Endothelial cell of umbilical vein (primary cell): ENCODE data around the gene RSPH1. TPM values are rescaled to one million over a fixed set of nuclear protein-coding genes. Genes with fewer than 3 reads are reported as not detected.

Experiments used
- BruUV-seq: library from RNA; stranded (reverse); fragments of 400-500 nt; replicated peaks from 2 replicates; lab custom pipeline; 2021; lab: Mats Ljungman, UMichigan
- CTCF ChIA-PET: fragments of 300-600, 350-600 bp; sonication (Branson Sonifier 250); formaldehyde crosslinking; loops from one replicate; lab custom pipeline; 2021; ENCODE audit warnings: antibody characterized with exemption, inconsistent platforms; lab: Charles Lee
- POLR2A ChIA-PET: fragments of 300-600, 350-600 bp; sonication (Branson Sonifier 250); formaldehyde crosslinking; loops from one replicate; lab custom pipeline; 2021; ENCODE audit warnings: antibody characterized with exemption, inconsistent platforms; lab: Charles Lee
- DNase-seq: peaks from one replicate; pipeline ENCODE4 v3.0.0-alpha.2; 2011; ENCODE audit warnings: low read depth, low spot score
- FAIRE-seq: peaks from 2 replicates; lab custom pipeline; 2011; peaks lifted over from hg19 to GRCh38; lab: Jason Lieb, UNC
- H2AFZ ChIP-seq: 2 replicates; pipeline ENCODE4 v1.6.0; 2012; ENCODE audit warnings: low read depth, low read length, control low read depth, inconsistent platforms
- H3K27ac ChIP-seq: 2 replicates; pipeline ENCODE4 v1.5.1; 2011; ENCODE audit warnings: low read depth, mild to moderate bottlenecking, control low read depth, low read length, moderate library complexity; ENCODE audit not compliant: insufficient read depth
- H3K27me3 ChIP-seq, 2 experiments: 2 replicates each; pipeline versions ENCODE4 v1.6.0 to v1.6.1; 2011; ENCODE audit warnings: low read length in 2 of 2, mixed read lengths in 1 of 2; ENCODE audit not compliant: control insufficient read depth in 2 of 2, insufficient read depth in 2 of 2
- H3K36me3 ChIP-seq, 2 experiments: 2 replicates in 1 of 2; 3 replicates in 1 of 2; pipeline ENCODE4 v1.5.1; 2011; ENCODE audit warnings: low read length in 2 of 2, mild to moderate bottlenecking in 1 of 2, moderate library complexity in 1 of 2; ENCODE audit not compliant: control insufficient read depth in 2 of 2, insufficient read depth in 2 of 2; ENCODE audit errors: extremely low read depth in 1 of 2
- H3K4me1 ChIP-seq: 3 replicates; pipeline ENCODE4 v1.5.1; 2011; ENCODE audit warnings: mild to moderate bottlenecking, low read length; ENCODE audit not compliant: control insufficient read depth, insufficient read depth; ENCODE audit errors: extremely low read depth
- H3K4me2 ChIP-seq: 2 replicates; pipeline ENCODE4 v1.6.1; 2011; ENCODE audit warnings: low read length, control low read depth, mixed read lengths; ENCODE audit not compliant: insufficient read depth
- H3K4me3 ChIP-seq, 3 experiments: fragments of 200-600 bp in 1 of 3; sonication (generic), shearing (Covaris generic) in 1 of 3; replicated peaks in 1 of 3; 2 replicates each; pipeline ENCODE4 v1.5.1; 2011 to 2016; ENCODE audit warnings: control low read depth in 3 of 3, low read length in 3 of 3, mild to moderate bottlenecking in 2 of 3, inconsistent platforms in 1 of 3, low read depth in 1 of 3, moderate library complexity in 1 of 3; ENCODE audit not compliant: insufficient read depth in 1 of 3
- H3K79me2 ChIP-seq: 2 replicates; pipeline ENCODE4 v1.6.0; 2012; ENCODE audit warnings: low read length, inconsistent platforms; ENCODE audit not compliant: control insufficient read depth, insufficient read depth
- H3K9ac ChIP-seq: replicated peaks from 2 replicates; pipeline ENCODE3; 2011; ENCODE audit warnings: low read length, control low read depth; ENCODE audit not compliant: insufficient read depth; ENCODE audit errors: extremely low read depth
- H3K9me1 ChIP-seq: replicated peaks from 3 replicates; pipeline ENCODE4 v1.6.0; 2011; ENCODE audit warnings: mild to moderate bottlenecking, low read length; ENCODE audit not compliant: control insufficient read depth, insufficient read depth; ENCODE audit errors: extremely low read depth
- H3K9me3 ChIP-seq: replicated peaks from 2 replicates; pipeline ENCODE4 v1.5.1; 2012; ENCODE audit warnings: low read length, inconsistent platforms; ENCODE audit not compliant: control insufficient read depth, insufficient read depth
- H4K20me1 ChIP-seq: replicated peaks from 2 replicates; pipeline ENCODE3; 2011; ENCODE audit warnings: mild to moderate bottlenecking, low read length; ENCODE audit not compliant: control insufficient read depth, insufficient read depth; ENCODE audit errors: extremely low read depth
- CTCF ChIP-seq, 2 donors: IDR thresholded peaks; 1 replicate in 1 of 2; 2 replicates in 1 of 2; pipeline ENCODE4 v1.5.1; 2011; ENCODE audit warnings: low read length in 2 of 2, mild to moderate bottlenecking in 2 of 2, moderate library complexity in 2 of 2, control low read depth in 1 of 2, inconsistent platforms in 1 of 2, low read depth in 1 of 2; ENCODE audit not compliant: insufficient read depth in 1 of 2; ENCODE audit errors: extremely low read depth in 1 of 2
- EZH2 ChIP-seq: IDR thresholded peaks from 2 replicates; pipeline ENCODE4 v1.6.1; 2012; ENCODE audit warnings: borderline replicate concordance, low read depth, mild to moderate bottlenecking, moderate library complexity, low read length, inconsistent platforms; ENCODE audit not compliant: severe bottlenecking
- FOS ChIP-seq: IDR thresholded peaks from 2 replicates; pipeline ENCODE4 v1.6.1; 2011; ENCODE audit warnings: mild to moderate bottlenecking, low read length, moderate library complexity, borderline replicate concordance; ENCODE audit not compliant: insufficient read depth
- GATA2 ChIP-seq: IDR thresholded peaks from 2 replicates; pipeline ENCODE4 v1.7.0; 2011; ENCODE audit warnings: low read depth, mild to moderate bottlenecking, moderate library complexity, mixed read lengths, low read length; ENCODE audit not compliant: insufficient read length, insufficient read depth
- JUN ChIP-seq: IDR thresholded peaks from 2 replicates; pipeline ENCODE4 v1.6.1; 2011; ENCODE audit warnings: borderline replicate concordance, low read depth; ENCODE audit not compliant: insufficient read length, insufficient read depth
- MAX ChIP-seq: IDR thresholded peaks from 2 replicates; pipeline ENCODE4 v1.6.1; 2011; ENCODE audit not compliant: insufficient read depth, insufficient read length
- MYC ChIP-seq: IDR thresholded peaks from one replicate; pipeline ENCODE4 v1.6.1; 2011; ENCODE audit warnings: mild to moderate bottlenecking, low read depth, low read length
- POLR2A ChIP-seq: IDR thresholded peaks from 2 replicates; pipeline ENCODE4 v1.6.1; 2012; ENCODE audit warnings: low read depth, mild to moderate bottlenecking, control low read depth, low read length
- POLR2AphosphoS5 ChIP-seq: IDR thresholded peaks from 2 replicates; pipeline ENCODE4 v1.6.1; 2012; ENCODE audit warnings: low read depth, mild to moderate bottlenecking, control low read depth, low read length, moderate library complexity; ENCODE audit not compliant: insufficient read depth
- dilution Hi-C: fragments of 300-500 bp; cut with MboI; formaldehyde crosslinking; loops from one replicate; pipeline ENCODE4 v1.15.0; 2019; ENCODE audit warnings: low sequenced_read_pairs; ENCODE audit not compliant: extremely low pct_ligation_motif_present
- intact Hi-C: fragments of 100-400 bp; cut with micrococcal nuclease; formaldehyde crosslinking; loops from one replicate; pipeline ENCODE4 v1.10.0; 2022
- polyA plus RNA-seq, 4 experiments: library from polyadenylated mRNA; depleted of rRNA in 3 of 4; stranded (reverse) in 3 of 4; unstranded in 1 of 4; fragments of >200 nt; gene quantifications; 2 replicates each; pipeline versions ENCODE4 v1.2.1 to v1.2.3, GENCODE V29; 2011 to 2012; ENCODE audit warnings: missing spikeins in 1 of 4
- total RNA-seq: library from RNA; stranded (reverse); gene quantifications from 2 replicates; pipeline ENCODE4 v1.2.3, GENCODE V29; 2021

Gene RSPH1
- total and polyA plus RNA-seq, 2 donors (not counting 3 experiments of a cell fraction or from before 2014, with no cell fraction given): 0.08 TPM; not detected in 1

- intact Hi-C loops: no loop called here
- H3K27ac ChIP-seq: no peak overlapping the region
- no peaks in the 10 kb centered on the region for H3K36me3 ChIP-seq
- POLR2A ChIA-PET: no interaction called here
- H3K9me1 ChIP-seq: no peaks in the 10 kb centered on the region
- no peak for FAIRE-seq
- no peaks in the 10 kb centered on the region for H3K9me3 ChIP-seq
- H3K27me3 ChIP-seq: no peaks in the 10 kb centered on the region
- no peak for DNase-seq
- dilution Hi-C loops: no loop called here
- TF ChIP-seq JUN (no peak), MAX (no peak), POLR2A (no peak), MYC (no peak), POLR2AphosphoS5 (no peak), GATA2 (no peak), EZH2 (no peak), FOS (no peak), CTCF (IDR thresholded peaks at IDR 0.05; ENCODE audit: extremely low read depth in 1 of 2, insufficient read depth in 1 of 2, low read depth in 1 of 2, low read length in 2 of 2) (no peak)
- CTCF ChIA-PET: no interaction called here
- no peak overlapping the region for H2AFZ ChIP-seq
- BruUV-seq: no TSS peak
- no peak overlapping the region for H3K4me3 ChIP-seq
- H3K9ac ChIP-seq: no peak overlapping the region
- H3K4me2 ChIP-seq: no peak overlapping the region
- H3K4me1 ChIP-seq: peaks cover 4% of the 10 kb centered on the region
- no peaks in the 10 kb centered on the region for H3K79me2 ChIP-seq
- H4K20me1 ChIP-seq: no peaks in the 10 kb centered on the region
Observed at GRCh38 chr21:42538479-42539275, 42.7 kb upstream of the RSPH1 start.
